Sigmoid colon (tissue), 3 donors: ENCODE data around the gene TFAP2D.
A peak's percentile ranks its signal among the peaks of the same experiment; 100 is the strongest.

Experiments used
- POLR2A ChIP-seq, 2 donors: fragments of 450-650 bp; IDR thresholded peaks; one replicate each; pipeline ENCODE4 v1.6.1; 2016; ENCODE audit warnings: antibody characterized with exemption in 2 of 2, mild to moderate bottlenecking in 2 of 2, moderate library complexity in 2 of 2
- TF ChIP-seq, protein P1 (sequence below), 4 experiments: fragments of 450-650 bp in 3 of 4; fragments of 200-600 bp in 1 of 4; IDR thresholded peaks; one replicate each; pipeline ENCODE4 v1.5.1; 2016 to 2019; ENCODE audit warnings: antibody characterized with exemption in 4 of 4, mild to moderate bottlenecking in 3 of 4, moderate library complexity in 2 of 4

DNA sequence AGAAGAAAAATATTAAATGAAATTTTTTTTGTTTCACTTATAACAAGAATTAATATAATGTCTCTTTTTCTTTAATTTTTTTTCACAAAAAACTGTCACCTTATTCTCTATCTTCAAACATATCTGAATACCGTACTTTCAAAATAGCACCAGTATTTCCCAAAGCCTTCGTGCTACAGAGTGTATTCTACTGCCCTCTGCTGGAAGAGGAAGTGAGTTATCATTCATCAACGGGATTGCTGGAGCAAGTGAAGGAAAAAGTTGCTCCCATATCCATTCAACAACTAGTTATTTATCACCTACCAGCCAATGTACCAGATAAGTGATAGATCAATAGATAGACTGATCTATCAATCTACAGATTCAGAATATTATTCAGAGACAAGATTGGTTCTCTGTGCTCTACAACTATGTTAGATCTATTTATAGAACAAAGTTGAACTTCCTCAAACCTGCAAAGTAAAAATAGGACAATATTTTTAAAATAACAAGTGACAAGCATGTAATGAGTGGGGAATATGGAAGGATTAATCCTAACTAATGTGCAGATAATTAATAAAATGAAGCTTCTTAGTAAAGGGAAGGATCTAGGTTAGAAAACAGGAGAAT, 78.7 kb downstream of the TFAP2D start:
- TF ChIP-seq, protein P1, sequence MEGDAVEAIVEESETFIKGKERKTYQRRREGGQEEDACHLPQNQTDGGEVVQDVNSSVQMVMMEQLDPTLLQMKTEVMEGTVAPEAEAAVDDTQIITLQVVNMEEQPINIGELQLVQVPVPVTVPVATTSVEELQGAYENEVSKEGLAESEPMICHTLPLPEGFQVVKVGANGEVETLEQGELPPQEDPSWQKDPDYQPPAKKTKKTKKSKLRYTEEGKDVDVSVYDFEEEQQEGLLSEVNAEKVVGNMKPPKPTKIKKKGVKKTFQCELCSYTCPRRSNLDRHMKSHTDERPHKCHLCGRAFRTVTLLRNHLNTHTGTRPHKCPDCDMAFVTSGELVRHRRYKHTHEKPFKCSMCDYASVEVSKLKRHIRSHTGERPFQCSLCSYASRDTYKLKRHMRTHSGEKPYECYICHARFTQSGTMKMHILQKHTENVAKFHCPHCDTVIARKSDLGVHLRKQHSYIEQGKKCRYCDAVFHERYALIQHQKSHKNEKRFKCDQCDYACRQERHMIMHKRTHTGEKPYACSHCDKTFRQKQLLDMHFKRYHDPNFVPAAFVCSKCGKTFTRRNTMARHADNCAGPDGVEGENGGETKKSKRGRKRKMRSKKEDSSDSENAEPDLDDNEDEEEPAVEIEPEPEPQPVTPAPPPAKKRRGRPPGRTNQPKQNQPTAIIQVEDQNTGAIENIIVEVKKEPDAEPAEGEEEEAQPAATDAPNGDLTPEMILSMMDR (IDR thresholded peaks at IDR 0.05): peak in 3 of 4 experiments; percentile 16 to 52 (median 27)
- no peak for TF ChIP-seq POLR2A (IDR thresholded peaks at IDR 0.05)
